HG03175 (cell line): ENCODE data around the gene C11orf97.

Experiments used
- ATAC-seq: cut with Tn5 transposase; IDR thresholded peaks from one replicate; pipeline ENCODE4 v1.9.1; 2021; ENCODE audit warnings: mild to moderate bottlenecking, moderate library complexity; ENCODE audit not compliant: unreplicated experiment

Gene C11orf97

DNA sequence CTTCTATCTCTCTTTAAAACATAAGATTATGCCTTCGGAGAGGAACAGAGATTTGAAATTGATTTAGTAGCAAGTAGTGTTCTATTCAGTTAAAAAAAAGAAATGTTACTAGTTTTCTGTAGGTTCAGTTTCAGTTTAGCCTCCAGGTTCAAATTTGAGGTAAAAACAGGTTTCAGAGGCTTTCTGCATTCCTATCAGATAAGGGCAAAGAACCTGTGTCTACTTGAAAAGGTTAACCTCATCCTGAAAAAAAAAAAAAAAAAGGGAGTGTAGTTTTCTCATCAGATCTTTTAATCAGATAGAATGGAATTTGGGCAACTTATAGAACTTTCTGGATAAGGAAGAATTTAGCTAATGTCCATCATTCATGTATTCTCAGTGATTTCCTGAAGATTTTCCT, 12.1 kb downstream of the C11orf97 start:
- ATAC-seq, result no peak

DNA sequence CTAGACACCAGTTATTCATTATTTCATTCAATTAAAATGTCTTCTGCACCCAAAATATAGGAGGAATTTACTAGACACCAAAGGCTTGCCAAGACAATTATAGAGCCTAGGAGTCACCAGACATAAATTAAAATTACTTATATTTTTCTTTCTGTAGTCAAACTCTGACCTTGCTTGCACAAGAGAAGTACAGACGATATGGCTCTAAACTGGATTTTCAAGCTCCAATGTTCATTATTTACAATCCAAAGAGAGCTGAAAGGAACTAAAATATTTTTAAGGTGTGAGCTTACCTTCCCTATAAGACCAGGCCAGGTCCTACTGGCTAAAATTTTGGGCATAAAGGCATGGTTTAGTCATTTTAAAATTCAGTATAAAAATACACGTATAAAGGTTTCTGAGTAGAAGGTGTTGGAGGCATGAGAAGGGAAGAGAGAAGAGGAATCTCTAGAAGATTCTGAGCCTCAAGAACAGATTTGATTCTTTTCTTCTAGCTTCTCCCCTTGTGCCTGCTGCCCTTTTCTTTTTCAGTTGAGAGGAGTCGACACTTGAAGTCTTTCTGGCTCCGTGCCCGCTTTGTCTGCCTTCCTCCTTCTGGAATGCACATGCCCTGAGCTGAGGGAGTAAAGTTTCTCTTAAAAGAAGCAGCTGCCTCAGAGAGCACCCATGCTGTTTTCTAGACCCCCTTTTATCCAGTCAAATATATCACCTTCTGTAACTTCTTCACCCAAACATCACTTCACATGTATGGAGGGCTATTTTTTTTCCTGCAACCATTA, 13.5 kb downstream of the C11orf97 start:
- ATAC-seq, result no peak

DNA sequence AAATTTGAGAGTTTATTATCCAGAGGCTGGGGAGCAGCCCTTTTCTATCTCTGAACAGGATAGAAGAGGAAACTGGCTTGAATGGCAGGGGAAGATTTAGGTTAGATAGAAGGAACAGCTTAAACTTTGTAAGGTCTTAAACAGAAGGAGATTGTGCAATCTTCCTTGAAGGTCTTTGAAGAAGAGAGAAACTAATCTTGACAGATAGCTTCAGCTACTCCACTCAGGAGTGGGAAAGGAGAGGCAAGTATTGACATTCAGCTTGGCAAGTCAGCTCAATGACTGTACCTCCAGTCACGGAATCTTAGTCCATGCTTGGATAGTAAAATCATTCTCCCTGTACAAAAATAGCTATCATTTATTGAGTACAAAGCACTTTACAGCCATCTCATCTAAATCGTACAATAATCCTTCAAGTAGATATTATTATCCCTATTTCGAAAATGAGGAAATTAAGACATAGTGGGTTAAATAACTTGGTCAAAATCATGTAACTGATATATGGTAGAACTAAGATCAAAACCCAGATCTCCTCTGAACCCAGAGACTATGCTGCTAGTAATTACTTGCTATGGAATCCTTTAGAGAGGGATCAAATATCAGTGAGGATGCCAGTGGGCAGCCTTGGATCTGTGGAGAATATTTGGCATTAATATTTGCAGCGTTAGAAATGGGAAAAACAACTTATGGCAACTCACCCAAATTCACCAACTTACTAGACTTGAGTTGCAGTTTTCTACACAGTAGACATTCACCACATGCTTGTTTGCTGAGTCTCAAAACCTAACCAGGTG, 14.6 kb downstream of the C11orf97 start:
- ATAC-seq, result no peak

DNA sequence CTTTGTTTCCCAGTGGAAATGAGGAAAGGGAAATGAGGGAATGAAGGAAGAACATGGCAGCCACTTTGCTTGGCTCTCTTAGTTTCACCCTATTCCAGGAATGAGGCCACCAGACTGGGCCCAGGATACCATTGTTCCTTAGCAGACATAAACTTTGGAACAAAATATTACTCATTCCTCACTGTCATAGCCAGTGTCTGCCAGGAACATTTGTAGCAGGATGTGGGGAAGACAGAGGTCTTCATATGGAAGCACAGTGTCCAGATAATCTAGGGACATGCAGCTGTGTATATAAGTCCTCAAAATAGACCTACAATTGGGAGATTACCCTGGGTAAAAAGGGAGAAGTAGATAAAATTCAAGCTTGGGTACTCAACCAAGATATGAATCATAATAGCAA, 16.3 kb downstream of the C11orf97 start:
- no peak for ATAC-seq

DNA sequence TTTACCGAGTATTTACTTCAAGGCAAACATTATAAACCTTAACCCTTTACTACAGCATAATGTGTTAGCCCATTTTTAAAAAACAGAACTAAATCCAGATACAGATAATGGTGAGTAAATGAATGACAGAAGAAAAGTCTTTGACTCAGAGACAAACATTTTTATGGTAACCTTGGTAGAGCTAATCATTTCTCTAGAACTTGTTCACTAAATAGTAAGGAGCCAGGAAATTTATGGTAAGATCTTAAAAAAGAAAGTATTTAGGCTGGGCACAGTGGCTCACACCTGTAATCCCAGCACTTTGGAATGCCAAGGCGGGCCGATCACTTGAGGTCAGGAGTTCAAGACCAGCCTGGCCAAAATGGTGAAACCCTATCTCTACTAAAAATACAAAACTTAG, 19.9 kb downstream of the C11orf97 start:
- ATAC-seq, result no peak

DNA sequence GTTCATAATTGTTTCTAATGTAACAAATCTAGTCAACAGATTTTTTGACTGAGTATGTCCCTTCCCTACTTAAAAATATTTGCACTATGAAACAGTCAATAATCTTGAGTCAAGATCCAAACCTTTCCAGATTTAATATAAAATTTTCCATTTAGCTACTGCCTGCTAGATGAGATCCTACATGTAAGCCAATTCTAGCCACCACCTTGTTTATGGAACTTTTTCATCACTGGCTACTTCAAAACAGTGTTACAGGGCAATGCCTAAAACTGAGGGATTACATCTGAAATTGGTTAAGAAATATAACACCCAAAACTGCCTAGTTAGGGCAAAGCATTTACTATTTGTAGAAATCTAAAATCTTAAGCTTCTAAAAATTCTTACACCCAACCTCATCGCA, 20.9 kb downstream of the C11orf97 start:
- no peak for ATAC-seq

- no peak for ATAC-seq
These were observed 21.7 kb downstream of the C11orf97 start for GRCh38 chr11:94533696-94534630.

DNA sequence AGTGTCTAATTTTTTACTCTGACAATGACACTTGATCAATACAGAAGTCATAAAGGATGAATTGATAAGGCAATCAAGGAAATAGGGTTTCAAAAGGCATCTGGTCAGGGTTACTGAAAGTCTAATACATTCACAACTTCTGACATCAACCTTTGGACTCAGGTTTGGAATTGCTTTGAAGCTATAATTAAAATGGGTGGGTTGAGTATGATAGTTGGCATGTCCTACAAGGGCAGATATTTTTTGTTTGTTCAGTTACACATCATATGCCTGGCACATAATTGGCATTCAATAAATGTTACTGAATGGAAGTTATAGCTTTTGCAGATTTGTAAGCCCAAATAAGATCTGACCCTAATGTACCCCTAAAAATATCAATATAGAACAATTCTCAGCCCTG, 24.1 kb downstream of the C11orf97 start:
- ATAC-seq, result no peak

- ATAC-seq, result no peak
These were observed 24.9 kb downstream of the C11orf97 start for GRCh38 chr11:94537031-94537600.

DNA sequence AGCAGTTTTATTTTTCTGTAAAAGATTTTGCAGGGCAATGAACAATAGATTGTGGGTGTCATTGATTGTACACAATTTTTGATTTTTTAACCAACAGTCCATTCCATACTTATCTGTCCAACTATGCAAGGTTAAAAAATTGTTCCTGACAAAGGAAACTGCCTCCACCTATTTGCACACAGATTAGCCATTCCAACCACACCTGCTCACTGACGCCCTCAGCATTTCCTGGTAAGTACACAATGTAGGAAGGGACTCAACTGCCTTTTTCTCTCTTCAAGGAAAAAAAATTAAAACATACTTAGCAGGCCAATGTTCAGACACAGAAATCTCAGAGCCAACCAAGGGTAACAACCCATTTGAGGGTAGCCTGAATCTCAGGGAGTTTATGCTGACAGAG, 27.2 kb downstream of the C11orf97 start:
- no peak for ATAC-seq

DNA sequence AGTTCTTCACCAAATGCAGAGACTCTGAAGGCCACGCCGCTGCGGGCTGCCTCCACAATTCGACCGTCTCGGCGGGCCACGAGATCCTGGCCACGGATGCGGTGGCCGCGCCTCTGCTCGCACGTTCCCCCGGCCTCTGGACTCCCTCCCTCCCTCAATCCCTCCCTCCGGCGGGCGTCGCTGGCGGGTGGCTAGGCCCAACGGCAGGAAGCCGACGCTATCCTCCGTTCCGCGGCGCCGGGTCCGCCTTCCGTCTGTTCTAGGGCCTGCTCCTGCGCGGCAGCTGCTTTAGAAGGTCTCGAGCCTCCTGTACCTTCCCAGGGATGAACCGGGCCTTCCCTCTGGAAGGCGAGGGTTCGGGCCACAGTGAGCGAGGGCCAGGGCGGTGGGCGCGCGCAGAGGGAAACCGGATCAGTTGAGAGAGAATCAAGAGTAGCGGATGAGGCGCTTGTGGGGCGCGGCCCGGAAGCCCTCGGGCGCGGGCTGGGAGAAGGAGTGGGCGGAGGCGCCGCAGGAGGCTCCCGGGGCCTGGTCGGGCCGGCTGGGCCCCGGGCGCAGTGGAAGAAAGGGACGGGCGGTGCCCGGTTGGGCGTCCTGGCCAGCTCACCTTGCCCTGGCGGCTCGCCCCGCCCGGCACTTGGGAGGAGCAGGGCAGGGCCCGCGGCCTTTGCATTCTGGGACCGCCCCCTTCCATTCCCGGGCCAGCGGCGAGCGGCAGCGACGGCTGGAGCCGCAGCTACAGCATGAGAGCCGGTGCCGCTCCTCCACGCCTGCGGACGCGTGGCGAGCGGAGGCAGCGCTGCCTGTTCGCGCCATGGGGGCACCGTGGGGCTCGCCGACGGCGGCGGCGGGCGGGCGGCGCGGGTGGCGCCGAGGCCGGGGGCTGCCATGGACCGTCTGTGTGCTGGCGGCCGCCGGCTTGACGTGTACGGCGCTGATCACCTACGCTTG, 31.7 kb downstream of the C11orf97 start, which contains the start of gene FUT4:
FUT4 (plus strand) TSS at position 227 of the 951 bp plus-strand sequence; CDS start at position 440, 213 bp downstream.
- peak; percentile 84 for ATAC-seq

DNA sequence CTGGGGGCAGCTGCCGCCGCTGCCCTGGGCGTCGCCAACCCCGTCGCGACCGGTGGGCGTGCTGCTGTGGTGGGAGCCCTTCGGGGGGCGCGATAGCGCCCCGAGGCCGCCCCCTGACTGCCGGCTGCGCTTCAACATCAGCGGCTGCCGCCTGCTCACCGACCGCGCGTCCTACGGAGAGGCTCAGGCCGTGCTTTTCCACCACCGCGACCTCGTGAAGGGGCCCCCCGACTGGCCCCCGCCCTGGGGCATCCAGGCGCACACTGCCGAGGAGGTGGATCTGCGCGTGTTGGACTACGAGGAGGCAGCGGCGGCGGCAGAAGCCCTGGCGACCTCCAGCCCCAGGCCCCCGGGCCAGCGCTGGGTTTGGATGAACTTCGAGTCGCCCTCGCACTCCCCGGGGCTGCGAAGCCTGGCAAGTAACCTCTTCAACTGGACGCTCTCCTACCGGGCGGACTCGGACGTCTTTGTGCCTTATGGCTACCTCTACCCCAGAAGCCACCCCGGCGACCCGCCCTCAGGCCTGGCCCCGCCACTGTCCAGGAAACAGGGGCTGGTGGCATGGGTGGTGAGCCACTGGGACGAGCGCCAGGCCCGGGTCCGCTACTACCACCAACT, 32.5 kb downstream of the C11orf97 start:
- peak; percentile 1 for ATAC-seq

DNA sequence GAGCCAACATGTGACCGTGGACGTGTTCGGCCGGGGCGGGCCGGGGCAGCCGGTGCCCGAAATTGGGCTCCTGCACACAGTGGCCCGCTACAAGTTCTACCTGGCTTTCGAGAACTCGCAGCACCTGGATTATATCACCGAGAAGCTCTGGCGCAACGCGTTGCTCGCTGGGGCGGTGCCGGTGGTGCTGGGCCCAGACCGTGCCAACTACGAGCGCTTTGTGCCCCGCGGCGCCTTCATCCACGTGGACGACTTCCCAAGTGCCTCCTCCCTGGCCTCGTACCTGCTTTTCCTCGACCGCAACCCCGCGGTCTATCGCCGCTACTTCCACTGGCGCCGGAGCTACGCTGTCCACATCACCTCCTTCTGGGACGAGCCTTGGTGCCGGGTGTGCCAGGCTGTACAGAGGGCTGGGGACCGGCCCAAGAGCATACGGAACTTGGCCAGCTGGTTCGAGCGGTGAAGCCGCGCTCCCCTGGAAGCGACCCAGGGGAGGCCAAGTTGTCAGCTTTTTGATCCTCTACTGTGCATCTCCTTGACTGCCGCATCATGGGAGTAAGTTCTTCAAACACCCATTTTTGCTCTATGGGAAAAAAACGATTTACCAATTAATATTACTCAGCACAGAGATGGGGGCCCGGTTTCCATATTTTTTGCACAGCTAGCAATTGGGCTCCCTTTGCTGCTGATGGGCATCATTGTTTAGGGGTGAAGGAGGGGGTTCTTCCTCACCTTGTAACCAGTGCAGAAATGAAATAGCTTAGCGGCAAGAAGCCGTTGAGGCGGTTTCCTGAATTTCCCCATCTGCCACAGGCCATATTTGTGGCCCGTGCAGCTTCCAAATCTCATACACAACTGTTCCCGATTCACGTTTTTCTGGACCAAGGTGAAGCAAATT, 33.3 kb downstream of the C11orf97 start:
- ATAC-seq, result no peak

- no peak for ATAC-seq
These were observed 33.9 kb downstream of the C11orf97 start for GRCh38 chr11:94546162-94546470.

DNA sequence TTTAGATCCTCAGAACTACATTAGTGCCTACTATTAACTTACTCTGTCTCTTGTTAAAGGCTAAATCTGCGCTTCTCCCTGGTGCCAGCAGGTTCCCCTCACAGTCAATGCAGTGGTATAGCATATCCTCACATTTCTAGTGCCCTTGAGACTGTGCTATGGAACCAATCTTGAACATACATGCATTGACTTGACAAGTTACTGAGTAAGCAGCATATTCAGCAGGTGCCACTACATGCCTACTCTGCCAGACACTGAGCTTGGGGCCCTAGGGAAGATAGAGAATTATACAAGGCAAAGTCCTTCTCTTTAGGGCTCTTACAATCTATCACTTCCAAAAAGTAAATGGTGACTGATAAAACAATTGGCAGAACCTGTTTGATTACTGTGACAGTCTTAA, 34.6 kb downstream of the C11orf97 start:
- ATAC-seq, result no peak

DNA sequence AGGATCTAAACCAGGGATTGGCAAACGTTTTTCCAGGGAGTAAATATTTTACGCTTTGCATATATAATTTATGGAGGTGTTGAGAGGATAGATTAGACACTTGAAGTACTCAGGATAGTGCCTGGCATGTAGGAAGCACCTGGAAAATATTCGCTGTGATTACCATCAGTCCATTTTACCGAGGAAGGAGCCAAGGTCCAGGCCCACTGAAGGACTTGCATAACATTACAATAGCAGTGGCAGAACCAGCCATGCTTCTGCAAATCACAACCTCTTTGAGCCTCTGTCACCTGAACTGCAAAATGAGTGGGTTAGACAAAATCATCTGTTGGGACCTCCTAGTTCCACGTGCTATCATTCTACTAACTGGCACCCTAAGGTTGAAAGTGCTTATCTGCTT, 36.9 kb downstream of the C11orf97 start:
- no peak for ATAC-seq

- ATAC-seq, result no peak
These were observed 38.3 kb downstream of the C11orf97 start for GRCh38 chr11:94550513-94550912.

DNA sequence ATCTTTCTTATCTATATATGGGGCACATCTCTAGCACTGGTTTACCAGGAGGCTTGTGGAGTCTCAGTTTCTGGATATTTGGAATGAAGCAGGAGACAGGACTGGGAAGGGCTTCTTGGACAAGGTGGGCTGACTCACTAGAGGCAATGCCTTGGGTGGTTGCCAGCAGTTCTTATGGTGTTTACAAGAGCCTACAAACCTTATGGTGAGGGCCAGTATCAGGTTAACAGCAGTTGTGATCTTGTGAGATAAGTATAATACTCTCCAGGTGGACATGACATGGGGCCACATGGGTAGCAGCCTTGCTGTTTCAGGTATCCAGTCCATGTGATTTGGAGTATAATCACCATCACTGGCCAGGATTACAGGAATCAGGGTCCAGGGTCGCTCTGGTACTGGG, 41.7 kb downstream of the C11orf97 start:
- ATAC-seq, result no peak
